B cell (primary cell): ENCODE results near the gene NBAS.

ENCODE experiments used
- CTCF ChIP-seq: fragments of 200-600 bp; IDR thresholded peaks from one replicate; pipeline ENCODE4 v1.8.0; 2022; ENCODE audit warnings: antibody characterized with exemption, mild to moderate bottlenecking
- EZH2 ChIP-seq: IDR thresholded peaks from 2 replicates; pipeline ENCODE4 v1.6.1; 2012; ENCODE audit warnings: borderline replicate concordance, low read depth, mild to moderate bottlenecking, moderate library complexity, low read length; ENCODE audit not compliant: insufficient read depth, poor library complexity, severe bottlenecking

- no peak for TF ChIP-seq CTCF
- no peak for TF ChIP-seq EZH2
Measured at GRCh38 chr2:15407666-15408065, 153.5 kb downstream of the NBAS start.
